ENCODE data around the gene BACH2.

BACH2 gene

GRCh38 chr6:89951574-89952104 lies 345.0 kb downstream of the BACH2 start:
- no peak for DNase-seq (ENCODE audit: low read depth in 2 of 2, low spot score in 1 of 2)

- no peak for DNase-seq (ENCODE audit: low read depth in 2 of 2, low spot score in 1 of 2)
These were observed 345.7 kb downstream of the BACH2 start for GRCh38 chr6:89950879-89951391.

- DNase-seq (ENCODE audit: low read depth in 2 of 2, low spot score in 1 of 2) = no peak
These were observed 346.2 kb downstream of the BACH2 start for GRCh38 chr6:89950446-89950845.

- DNase-seq (ENCODE audit: low read depth in 2 of 2, low spot score in 1 of 2) = no peak
These were observed 347.8 kb downstream of the BACH2 start for GRCh38 chr6:89948876-89949275.

GRCh38 chr6:89944826-89945407 lies 351.7 kb downstream of the BACH2 start:
- no peak for DNase-seq (ENCODE audit: low read depth in 2 of 2, low spot score in 1 of 2)

GRCh38 chr6:89944181-89944755 lies 352.4 kb downstream of the BACH2 start:
- no peak for DNase-seq (ENCODE audit: low read depth in 2 of 2, low spot score in 1 of 2)

- no peak for DNase-seq (ENCODE audit: low read depth in 2 of 2, low spot score in 1 of 2)
These were observed 354.0 kb downstream of the BACH2 start for GRCh38 chr6:89942601-89943000.

GRCh38 chr6:89941763-89942497 lies 354.7 kb downstream of the BACH2 start:
- no peak for DNase-seq (ENCODE audit: low read depth in 2 of 2, low spot score in 1 of 2)

- DNase-seq (ENCODE audit: low read depth in 2 of 2, low spot score in 1 of 2) = no peak
These were observed 355.4 kb downstream of the BACH2 start for GRCh38 chr6:89941031-89941762.

- DNase-seq (ENCODE audit: low read depth in 2 of 2, low spot score in 1 of 2) = peak; percentile 22 to 38
These were observed 356.2 kb downstream of the BACH2 start for GRCh38 chr6:89940225-89941027.

- no peak for DNase-seq (ENCODE audit: low read depth in 2 of 2, low spot score in 1 of 2)
These were observed 357.5 kb downstream of the BACH2 start for GRCh38 chr6:89939144-89939543.

- no peak for DNase-seq (ENCODE audit: low read depth in 2 of 2, low spot score in 1 of 2)
These were observed 358.6 kb downstream of the BACH2 start for GRCh38 chr6:89938014-89938413.

GRCh38 chr6:89936177-89936576 lies 360.5 kb downstream of the BACH2 start:
- DNase-seq (ENCODE audit: low read depth in 2 of 2, low spot score in 1 of 2) = no peak

- no peak for DNase-seq (ENCODE audit: low read depth in 2 of 2, low spot score in 1 of 2)
These were observed 361.8 kb downstream of the BACH2 start for GRCh38 chr6:89934685-89935366.

- no peak for DNase-seq (ENCODE audit: low read depth in 2 of 2, low spot score in 1 of 2)
These were observed 364.3 kb downstream of the BACH2 start for GRCh38 chr6:89932245-89932802.

- no peak for DNase-seq (ENCODE audit: low read depth in 2 of 2, low spot score in 1 of 2)
These were observed 365.9 kb downstream of the BACH2 start for GRCh38 chr6:89930789-89931188.

GRCh38 chr6:89928604-89929003 lies 368.0 kb downstream of the BACH2 start:
- DNase-seq (ENCODE audit: low read depth in 2 of 2, low spot score in 1 of 2) = no peak

- DNase-seq (ENCODE audit: low read depth in 2 of 2, low spot score in 1 of 2) = no peak
These were observed 368.7 kb downstream of the BACH2 start for GRCh38 chr6:89927791-89928550.

- DNase-seq (ENCODE audit: low read depth in 2 of 2, low spot score in 1 of 2) = no peak
These were observed 369.4 kb downstream of the BACH2 start for GRCh38 chr6:89927264-89927663.

Measured in stimulated activated CD8-positive, alpha-beta memory T cell treated with anti-CD3 and anti-CD28 coated beads, Interleukin-4, amount 100 ng/mL, for 1 hour (primary cell).